HEK293 (cell line): ENCODE data around the gene KRT16.
"Not testable (repeated sequence)": the region's sequence is repeated elsewhere in the genome, so short reads cannot be mapped to it uniquely, and the experiment has no call there.

ENCODE experiments used
- GLI4 ChIP-seq: fragments of 450-650 bp; formaldehyde crosslinking; IDR thresholded peaks from 2 replicates; pipeline ENCODE4 v1.5.1; 2016; ENCODE audit warnings: missing biosample characterization, missing genetic modification characterization
- SALL2 ChIP-seq: fragments of 450-650 bp; formaldehyde crosslinking; IDR thresholded peaks from 2 replicates; pipeline ENCODE4 v1.5.0; 2017; ENCODE audit warnings: missing biosample characterization, mild to moderate bottlenecking, missing genetic modification characterization, borderline replicate concordance
- ZBTB21 ChIP-seq: fragments of 450-650 bp; formaldehyde crosslinking; IDR thresholded peaks from 2 replicates; pipeline ENCODE4 v1.5.1; 2017; ENCODE audit warnings: missing biosample characterization, missing genetic modification characterization
- ZNF23 ChIP-seq: fragments of 450-650 bp; formaldehyde crosslinking; IDR thresholded peaks from 2 replicates; pipeline ENCODE4 v1.5.1; 2016; ENCODE audit warnings: missing biosample characterization, missing genetic modification characterization, borderline replicate concordance
- ZNF274 ChIP-seq, 2 experiments: fragments of 200-500 bp in 1 of 2; fragments of 450-650 bp in 1 of 2; sonication (Bioruptor generic) in 1 of 2; formaldehyde crosslinking in 1 of 2; IDR thresholded peaks; 2 replicates each; pipeline versions ENCODE4 v1.5.1 to v1.6.1; 2014 to 2016; ENCODE audit warnings: borderline replicate concordance in 1 of 2, inconsistent platforms in 1 of 2, low read length in 1 of 2, missing biosample characterization in 1 of 2, missing genetic modification characterization in 1 of 2
- TF ChIP-seq, protein P1 (sequence below): fragments of 450-650 bp; formaldehyde crosslinking; IDR thresholded peaks from 2 replicates; pipeline ENCODE4 v1.5.1; 2016; ENCODE audit warnings: missing biosample characterization, missing genetic modification characterization
- TF ChIP-seq, protein P2 (sequence below): fragments of 450-650 bp; formaldehyde crosslinking; IDR thresholded peaks from 2 replicates; pipeline ENCODE4 v1.5.1; 2016; ENCODE audit warnings: missing biosample characterization, missing genetic modification characterization
- TF ChIP-seq, protein P3 (sequence below): fragments of 450-650 bp; formaldehyde crosslinking; IDR thresholded peaks from 2 replicates; pipeline ENCODE4 v1.5.1; 2016; ENCODE audit warnings: missing biosample characterization, missing genetic modification characterization, borderline replicate concordance
- TF ChIP-seq, protein P4 (sequence below): IDR thresholded peaks from 2 replicates; pipeline ENCODE4 v1.6.1; 2011; ENCODE audit warnings: mild to moderate bottlenecking, low read depth, low read length, borderline replicate concordance

DNA sequence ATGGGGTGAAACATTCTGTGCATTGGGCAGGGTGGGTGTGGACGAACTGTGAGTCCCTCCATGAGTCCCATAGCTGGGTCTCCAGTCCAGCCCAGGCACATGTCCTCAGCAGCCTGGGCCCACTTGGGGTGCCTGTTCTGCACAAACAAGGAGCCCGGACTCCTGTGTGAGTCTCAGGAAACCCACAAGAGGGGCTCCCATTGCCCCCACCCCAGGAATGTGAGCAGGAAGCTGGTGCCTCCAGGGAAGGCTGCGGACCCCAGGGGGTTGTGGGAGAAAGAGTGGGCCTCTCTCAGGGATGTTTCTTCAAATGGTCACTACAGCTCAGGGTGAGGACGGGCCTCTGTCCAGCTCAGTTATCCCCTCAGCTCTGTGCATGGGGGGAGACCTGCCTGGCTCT lies 3.9 kb upstream of the KRT16 start:
- TF ChIP-seq, protein P1, sequence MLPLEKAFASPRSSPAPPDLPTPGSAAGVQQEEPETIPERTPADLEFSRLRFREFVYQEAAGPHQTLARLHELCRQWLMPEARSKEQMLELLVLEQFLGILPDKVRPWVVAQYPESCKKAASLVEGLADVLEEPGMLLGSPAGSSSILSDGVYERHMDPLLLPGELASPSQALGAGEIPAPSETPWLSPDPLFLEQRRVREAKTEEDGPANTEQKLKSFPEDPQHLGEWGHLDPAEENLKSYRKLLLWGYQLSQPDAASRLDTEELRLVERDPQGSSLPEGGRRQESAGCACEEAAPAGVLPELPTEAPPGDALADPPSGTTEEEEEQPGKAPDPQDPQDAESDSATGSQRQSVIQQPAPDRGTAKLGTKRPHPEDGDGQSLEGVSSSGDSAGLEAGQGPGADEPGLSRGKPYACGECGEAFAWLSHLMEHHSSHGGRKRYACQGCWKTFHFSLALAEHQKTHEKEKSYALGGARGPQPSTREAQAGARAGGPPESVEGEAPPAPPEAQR = not testable (repeated sequence)
- TF ChIP-seq, protein P2, sequence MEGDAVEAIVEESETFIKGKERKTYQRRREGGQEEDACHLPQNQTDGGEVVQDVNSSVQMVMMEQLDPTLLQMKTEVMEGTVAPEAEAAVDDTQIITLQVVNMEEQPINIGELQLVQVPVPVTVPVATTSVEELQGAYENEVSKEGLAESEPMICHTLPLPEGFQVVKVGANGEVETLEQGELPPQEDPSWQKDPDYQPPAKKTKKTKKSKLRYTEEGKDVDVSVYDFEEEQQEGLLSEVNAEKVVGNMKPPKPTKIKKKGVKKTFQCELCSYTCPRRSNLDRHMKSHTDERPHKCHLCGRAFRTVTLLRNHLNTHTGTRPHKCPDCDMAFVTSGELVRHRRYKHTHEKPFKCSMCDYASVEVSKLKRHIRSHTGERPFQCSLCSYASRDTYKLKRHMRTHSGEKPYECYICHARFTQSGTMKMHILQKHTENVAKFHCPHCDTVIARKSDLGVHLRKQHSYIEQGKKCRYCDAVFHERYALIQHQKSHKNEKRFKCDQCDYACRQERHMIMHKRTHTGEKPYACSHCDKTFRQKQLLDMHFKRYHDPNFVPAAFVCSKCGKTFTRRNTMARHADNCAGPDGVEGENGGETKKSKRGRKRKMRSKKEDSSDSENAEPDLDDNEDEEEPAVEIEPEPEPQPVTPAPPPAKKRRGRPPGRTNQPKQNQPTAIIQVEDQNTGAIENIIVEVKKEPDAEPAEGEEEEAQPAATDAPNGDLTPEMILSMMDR (tag by site-specific recombination) = not testable (repeated sequence)
- not testable (repeated sequence) for TF ChIP-seq SALL2 (tag by site-specific recombination); ZNF23; ZNF274 (IDR thresholded peaks at IDR 0.05; ENCODE audit: low read length); ZNF274 (tag by site-specific recombination; IDR thresholded peaks at IDR 0.05; ENCODE audit: borderline replicate concordance); ZBTB21 (tag by site-specific recombination); GLI4 (tag by site-specific recombination)
- TF ChIP-seq, protein P3, sequence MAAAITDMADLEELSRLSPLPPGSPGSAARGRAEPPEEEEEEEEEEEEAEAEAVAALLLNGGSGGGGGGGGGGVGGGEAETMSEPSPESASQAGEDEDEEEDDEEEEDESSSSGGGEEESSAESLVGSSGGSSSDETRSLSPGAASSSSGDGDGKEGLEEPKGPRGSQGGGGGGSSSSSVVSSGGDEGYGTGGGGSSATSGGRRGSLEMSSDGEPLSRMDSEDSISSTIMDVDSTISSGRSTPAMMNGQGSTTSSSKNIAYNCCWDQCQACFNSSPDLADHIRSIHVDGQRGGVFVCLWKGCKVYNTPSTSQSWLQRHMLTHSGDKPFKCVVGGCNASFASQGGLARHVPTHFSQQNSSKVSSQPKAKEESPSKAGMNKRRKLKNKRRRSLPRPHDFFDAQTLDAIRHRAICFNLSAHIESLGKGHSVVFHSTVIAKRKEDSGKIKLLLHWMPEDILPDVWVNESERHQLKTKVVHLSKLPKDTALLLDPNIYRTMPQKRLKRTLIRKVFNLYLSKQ (tag by site-specific recombination) = not testable (repeated sequence)
- TF ChIP-seq, protein P4, sequence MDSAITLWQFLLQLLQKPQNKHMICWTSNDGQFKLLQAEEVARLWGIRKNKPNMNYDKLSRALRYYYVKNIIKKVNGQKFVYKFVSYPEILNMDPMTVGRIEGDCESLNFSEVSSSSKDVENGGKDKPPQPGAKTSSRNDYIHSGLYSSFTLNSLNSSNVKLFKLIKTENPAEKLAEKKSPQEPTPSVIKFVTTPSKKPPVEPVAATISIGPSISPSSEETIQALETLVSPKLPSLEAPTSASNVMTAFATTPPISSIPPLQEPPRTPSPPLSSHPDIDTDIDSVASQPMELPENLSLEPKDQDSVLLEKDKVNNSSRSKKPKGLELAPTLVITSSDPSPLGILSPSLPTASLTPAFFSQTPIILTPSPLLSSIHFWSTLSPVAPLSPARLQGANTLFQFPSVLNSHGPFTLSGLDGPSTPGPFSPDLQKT = not testable (repeated sequence)
